Right lobe of liver (tissue), 6 donors: ENCODE results near the gene ALOX12. TPM values are rescaled to one million over a fixed set of nuclear protein-coding genes. Genes with fewer than 3 reads are reported as not detected.
"Not testable (repeated sequence)": the region's sequence is repeated elsewhere in the genome, so short reads cannot be mapped to it uniquely, and the experiment has no call there.

Experiments
- ATAC-seq, 4 donors: fragments of 200-7000 bp; cut with Tn5 transposase; one replicate each; pipeline ENCODE4 v1.9.1; 2020; ENCODE audit warnings: mild to moderate bottlenecking in 4 of 4, moderate library complexity in 4 of 4
- DNase-seq, 3 donors: peaks; one replicate each; pipeline ENCODE4 v3.0.0-alpha.2; 2020
- H3K27ac ChIP-seq, 3 donors: fragments of 200-600 bp; one replicate each; pipeline ENCODE4 v1.8.0; 2022
- H3K27me3 ChIP-seq, 2 donors: fragments of 200-600 bp; one replicate each; pipeline ENCODE4 v1.8.0; 2022
- H3K36me3 ChIP-seq, 4 donors: fragments of 200-600 bp; sonication (generic) in 1 of 4; one replicate each; pipeline versions ENCODE4 v1.5.1 to v1.8.0; 2017 to 2022; ENCODE audit warnings: control low read depth in 1 of 4
- H3K4me1 ChIP-seq, 4 donors: fragments of 200-600 bp; sonication (generic) in 1 of 4; one replicate each; pipeline versions ENCODE4 v1.5.1 to v1.8.0; 2017 to 2022; ENCODE audit warnings: control low read depth in 1 of 4
- H3K4me3 ChIP-seq, 3 donors: fragments of 200-600 bp; one replicate each; pipeline ENCODE4 v1.8.0; 2022
- H3K9me3 ChIP-seq, 4 donors: fragments of 200-600 bp; sonication (generic) in 1 of 4; one replicate each; pipeline versions ENCODE4 v1.5.1 to v1.8.0; 2017 to 2022; ENCODE audit warnings: control low read depth in 1 of 4
- CTCF ChIP-seq, 4 donors: fragments of 200-600 bp in 3 of 4; fragments of 450-650 bp in 1 of 4; IDR thresholded peaks; one replicate each; pipeline versions ENCODE4 v1.5.1 to v1.8.0; 2016 to 2022; ENCODE audit warnings: antibody characterized with exemption in 4 of 4, mild to moderate bottlenecking in 2 of 4
- POLR2A ChIP-seq: fragments of 450-650 bp; IDR thresholded peaks from one replicate; pipeline ENCODE4 v1.6.1; 2017; ENCODE audit warnings: antibody characterized with exemption, mild to moderate bottlenecking
- WGBS: methylation state at CpG from one replicate; pipeline ENCODE4 v1.1.6; 2018; ENCODE audit warnings: low coverage, low lambda C conversion rate; ENCODE audit not compliant: insufficient coverage; ENCODE audit errors: missing lambda C conversion rate; 5-methylcytosine and 5-hydroxymethylcytosine counted together
- intact Hi-C, 2 donors: fragments of 100-400 bp; cut with DNase I; formaldehyde crosslinking; loops; one replicate each; pipeline versions ENCODE4 v1.11.2 to v1.14.1; 2022
- total RNA-seq, 6 experiments: library from RNA; depleted of rRNA in 2 of 6; stranded (reverse); fragments of >200 nt in 2 of 6; fragmentation: NEBNext Ultra II Directional in 3 of 6; extraction: Animal tissue kit (Norgen Biotek cat#: 25700) in 3 of 6; gene quantifications; one replicate each; pipeline versions ENCODE4 v1.1.0 to v1.2.4, GENCODE V29; 2016 to 2023
- donor health status: DM: no; HTN: yes; CAD: no.
- donor health status: DM: no; HTN: no; CAD: no.
- donor health status: DM: no; HTN: no; CAD: no.
- donor health status: DM: no; HTN: yes; CAD: no.
- donor health status: DM: no; HTN: yes; CAD: no.

The ALOX12 gene
- total RNA-seq, 6 experiments from 2014 or later = 0.17 to 0.27 TPM; not detected in 4

GRCh38 chr17:7045492-7046126 lies 49.8 kb downstream of the ALOX12 start:
- peaks cover 0 to 57% (median 26%) of the 10 kb centered on the region in 4 donors for H3K4me1 ChIP-seq
- no peaks in the 10 kb centered on the region for H3K9me3 ChIP-seq
- intact Hi-C loops = no loop called here
- H3K27ac ChIP-seq = peak overlapping the region in 2 of 3 donors; percentile 12 to 57
- 9% methylated on average over 5 of the region's 5 CpGs for WGBS
- ATAC-seq (peak; percentile 29 to 56 (median 46)), DNase-seq (no peak)
- TF ChIP-seq POLR2A (no peak), CTCF (IDR thresholded peaks at IDR 0.05) (peak; percentile 76 to 86 (median 85))
- peak overlapping the region in 1 of 3 donors; percentile 36 for H3K4me3 ChIP-seq
- H3K27me3 ChIP-seq = no peaks in the 10 kb centered on the region
- no peaks in the 10 kb centered on the region for H3K36me3 ChIP-seq

- Histone ChIP-seq H3K27me3 (no peaks in the 10 kb centered on the region), H3K4me1 (peaks cover 0 to 53% (median 26%) of the 10 kb centered on the region in 4 donors), H3K4me3 (peak overlapping the region in 2 of 3 donors; percentile 10 to 36), H3K9me3 (no peaks in the 10 kb centered on the region), H3K36me3 (no peaks in the 10 kb centered on the region), H3K27ac (peak overlapping the region in 2 of 3 donors; percentile 12 to 57)
- DNase-seq = peak in 1 of 3 donors; percentile 46
- peak in 3 of 4 donors; percentile 5 to 23 (median 15) for ATAC-seq
- intact Hi-C loops = no loop called here
- WGBS = 3% methylated on average over 6 of the region's 15 CpGs
- no peak for TF ChIP-seq CTCF (IDR thresholded peaks at IDR 0.05)
- no peak for TF ChIP-seq POLR2A
Observed at GRCh38 chr17:7046127-7046724, 50.4 kb downstream of the ALOX12 start.

- whole genome bisulfite sequencing = 10% methylated on average over 22 of the region's 26 CpGs
- peaks cover 0 to 48% (median 24%) of the 10 kb centered on the region in 4 donors for H3K4me1 ChIP-seq
- intact Hi-C loops, ATAC-seq, H3K27me3 ChIP-seq, H3K36me3 ChIP-seq, H3K9me3 ChIP-seq, DNase-seq: not testable (repeated sequence)
- peak overlapping the region in 2 of 3 donors; percentile 12 to 57 for H3K27ac ChIP-seq
- H3K4me3 ChIP-seq = peak overlapping the region in 2 of 3 donors; percentile 10 to 36
Observed at GRCh38 chr17:7046725-7047397, 51.0 kb downstream of the ALOX12 start.

- Histone ChIP-seq H3K36me3 (no peaks in the 10 kb centered on the region), H3K9me3 (no peaks in the 10 kb centered on the region), H3K27ac (no peak overlapping the region), H3K4me1 (peaks cover 0 to 43% (median 21%) of the 10 kb centered on the region in 4 donors), H3K4me3 (no peak overlapping the region), H3K27me3 (no peaks in the 10 kb centered on the region)
- intact Hi-C loops = no loop called here
- DNase-seq (no peak), ATAC-seq (no peak)
- 78% methylated on average over 6 of the region's 6 CpGs for WGBS
- TF ChIP-seq CTCF (IDR thresholded peaks at IDR 0.05) (no peak), POLR2A (no peak)
Observed at GRCh38 chr17:7047566-7047965, 51.7 kb downstream of the ALOX12 start.

- DNase-seq = no peak
- no peaks in the 10 kb centered on the region for H3K36me3 ChIP-seq
- WGBS = 67% methylated on average over 6 of the region's 6 CpGs
- H3K9me3 ChIP-seq = no peaks in the 10 kb centered on the region
- intact Hi-C loops = no loop called here
- peaks cover 0 to 30% (median 14%) of the 10 kb centered on the region in 4 donors for H3K4me1 ChIP-seq
- no peak for ATAC-seq
- no peak overlapping the region for H3K27ac ChIP-seq
- TF ChIP-seq CTCF (IDR thresholded peaks at IDR 0.05) (no peak), POLR2A (no peak)
- no peaks in the 10 kb centered on the region for H3K27me3 ChIP-seq
- no peak overlapping the region for H3K4me3 ChIP-seq
Observed at GRCh38 chr17:7048968-7049367, 53.1 kb downstream of the ALOX12 start.

- intact Hi-C loops = loop anchor here (5.0 kb wide), 1 partner anchor 87 kb away; no protein-coding TSS in a partner anchor
- peaks cover 0 to 18% (median 6%) of the 10 kb centered on the region in 4 donors for H3K4me1 ChIP-seq
- H3K9me3 ChIP-seq, H3K4me3 ChIP-seq, H3K27me3 ChIP-seq, H3K36me3 ChIP-seq, H3K27ac ChIP-seq, ATAC-seq, DNase-seq: not testable (repeated sequence)
- 57% methylated on average over 6 of the region's 9 CpGs for WGBS
Observed at GRCh38 chr17:7050583-7050982, 54.7 kb downstream of the ALOX12 start.
